Keratinocyte (primary cell): ENCODE measurements around the gene ZBTB2. TPM values are rescaled to one million over a fixed set of nuclear protein-coding genes. Genes with fewer than 3 reads are reported as not detected.

Experiments
- DNase-seq: peaks from one replicate; pipeline ENCODE4 v3.0.0-alpha.2; 2011; ENCODE audit warnings: low read depth, missing footprints, low spot score
- FAIRE-seq: peaks from 2 replicates; lab custom pipeline; 2011; peaks lifted over from hg19 to GRCh38; lab: Jason Lieb, UNC
- H2AFZ ChIP-seq: 2 replicates; pipeline ENCODE4 v1.6.0; 2012; ENCODE audit warnings: low read length, control low read depth, inconsistent platforms; ENCODE audit not compliant: control insufficient read depth
- H3K27ac ChIP-seq: 2 replicates; pipeline ENCODE4 v1.5.1; 2011; ENCODE audit warnings: low read length; ENCODE audit not compliant: control insufficient read depth, insufficient read depth
- H3K27me3 ChIP-seq: 3 replicates; pipeline ENCODE4 v1.6.0; 2011; ENCODE audit warnings: low read length; ENCODE audit not compliant: control insufficient read depth, insufficient read depth; ENCODE audit errors: extremely low read depth
- H3K36me3 ChIP-seq, 2 experiments: 2 replicates in 1 of 2; 3 replicates in 1 of 2; pipeline ENCODE4 v1.5.1; 2011; ENCODE audit warnings: low read length in 2 of 2, mild to moderate bottlenecking in 1 of 2; ENCODE audit not compliant: control insufficient read depth in 2 of 2, insufficient read depth in 2 of 2; ENCODE audit errors: extremely low read depth in 1 of 2
- H3K4me1 ChIP-seq: 3 replicates; pipeline ENCODE4 v1.5.1; 2011; ENCODE audit warnings: low read length; ENCODE audit not compliant: control insufficient read depth, insufficient read depth; ENCODE audit errors: extremely low read depth
- H3K4me2 ChIP-seq: 3 replicates; pipeline ENCODE4 v1.6.0; 2011; ENCODE audit warnings: low read depth, low read length; ENCODE audit not compliant: control insufficient read depth, insufficient read depth; ENCODE audit errors: extremely low read depth
- H3K4me3 ChIP-seq, 3 experiments: fragments of 200-600 bp in 1 of 3; sonication (generic) in 1 of 3; 2 replicates in 2 of 3; 3 replicates in 1 of 3; pipeline ENCODE4 v1.5.1; 2011 to 2016; ENCODE audit warnings: low read length in 3 of 3, mild to moderate bottlenecking in 3 of 3, control low read depth in 2 of 3, inconsistent platforms in 1 of 3, low read depth in 1 of 3, mixed read lengths in 1 of 3, mixed run types in 1 of 3, moderate library complexity in 1 of 3; ENCODE audit not compliant: control insufficient read depth in 2 of 3, insufficient read depth in 2 of 3; ENCODE audit errors: extremely low read depth in 1 of 3
- H3K79me2 ChIP-seq: 2 replicates; pipeline ENCODE4 v1.6.0; 2012; ENCODE audit warnings: low read length; ENCODE audit not compliant: control insufficient read depth, insufficient read depth
- H3K9ac ChIP-seq: 3 replicates; pipeline ENCODE4 v1.6.0; 2011; ENCODE audit warnings: low read length; ENCODE audit not compliant: control insufficient read depth, insufficient read depth; ENCODE audit errors: extremely low read depth
- H3K9me1 ChIP-seq: 3 replicates; pipeline ENCODE4 v1.6.0; 2011; ENCODE audit warnings: low read length; ENCODE audit not compliant: control insufficient read depth, insufficient read depth; ENCODE audit errors: extremely low read depth
- H3K9me3 ChIP-seq: 2 replicates; pipeline ENCODE4 v1.5.1; 2012; ENCODE audit warnings: low read depth, low read length; ENCODE audit not compliant: control insufficient read depth
- H4K20me1 ChIP-seq: 3 replicates; pipeline ENCODE4 v1.6.0; 2011; ENCODE audit warnings: low read length; ENCODE audit not compliant: control insufficient read depth, insufficient read depth; ENCODE audit errors: extremely low read depth
- EZH2 ChIP-seq: IDR thresholded peaks from one replicate; pipeline ENCODE4 v1.6.1; 2012; ENCODE audit warnings: inconsistent platforms, mild to moderate bottlenecking, low read length, moderate library complexity
- dilution Hi-C: fragments of 300-500 bp; cut with MboI; formaldehyde crosslinking; loops from one replicate; pipeline ENCODE4 v1.7.0; 2020; ENCODE audit warnings: low sequenced_read_pairs; ENCODE audit not compliant: extremely low pct_ligation_motif_present
- polyA plus RNA-seq, 5 experiments: library from polyadenylated mRNA; depleted of rRNA in 3 of 5; stranded (reverse) in 3 of 5; stranded (forward) in 1 of 5; unstranded in 1 of 5; fragments of >200 nt; gene quantifications; 1 replicate in 1 of 5; 2 replicates in 3 of 5; 3 replicates in 1 of 5; pipeline versions ENCODE4 v1.2.1 to v1.2.3, GENCODE V29; 2011 to 2012; ENCODE audit warnings: missing spikeins in 2 of 5, low read depth in 1 of 5, low replicate concordance in 1 of 5
- TF ChIP-seq, protein P1 (sequence below), 3 experiments: IDR thresholded peaks in 1 of 3; conservative IDR thresholded peaks in 1 of 3; optimal IDR thresholded peaks in 1 of 3; 2 replicates in 2 of 3; 3 replicates in 1 of 3; pipeline versions ENCODE3 to v1.5.1; 2011; ENCODE audit warnings: low read length in 3 of 3, mild to moderate bottlenecking in 3 of 3, moderate library complexity in 2 of 3, control low read depth in 1 of 3, inconsistent platforms in 1 of 3; ENCODE audit not compliant: insufficient read depth in 2 of 3; ENCODE audit errors: extremely low read depth in 1 of 3

The ZBTB2 gene
- polyA plus RNA-seq, 1 donor (not counting 4 experiments of a cell fraction or from before 2014, with no cell fraction given) = 10.9 TPM

- FAIRE-seq = no peak
- Histone ChIP-seq H3K4me3 (no peak overlapping the region), H3K4me1 (no peaks in the 10 kb centered on the region), H3K27ac (no peak overlapping the region), H4K20me1 (no peaks in the 10 kb centered on the region), H3K79me2 (no peaks in the 10 kb centered on the region), H3K4me2 (no peak overlapping the region), H2AFZ (no peak overlapping the region), H3K36me3 (no peaks in the 10 kb centered on the region), H3K27me3 (no peaks in the 10 kb centered on the region), H3K9ac (no peak overlapping the region), H3K9me3 (no peaks in the 10 kb centered on the region), H3K9me1 (no peaks in the 10 kb centered on the region)
- no peak for DNase-seq
- dilution Hi-C loops = no loop called here
- TF ChIP-seq EZH2 = no peak
- TF ChIP-seq, protein P1, sequence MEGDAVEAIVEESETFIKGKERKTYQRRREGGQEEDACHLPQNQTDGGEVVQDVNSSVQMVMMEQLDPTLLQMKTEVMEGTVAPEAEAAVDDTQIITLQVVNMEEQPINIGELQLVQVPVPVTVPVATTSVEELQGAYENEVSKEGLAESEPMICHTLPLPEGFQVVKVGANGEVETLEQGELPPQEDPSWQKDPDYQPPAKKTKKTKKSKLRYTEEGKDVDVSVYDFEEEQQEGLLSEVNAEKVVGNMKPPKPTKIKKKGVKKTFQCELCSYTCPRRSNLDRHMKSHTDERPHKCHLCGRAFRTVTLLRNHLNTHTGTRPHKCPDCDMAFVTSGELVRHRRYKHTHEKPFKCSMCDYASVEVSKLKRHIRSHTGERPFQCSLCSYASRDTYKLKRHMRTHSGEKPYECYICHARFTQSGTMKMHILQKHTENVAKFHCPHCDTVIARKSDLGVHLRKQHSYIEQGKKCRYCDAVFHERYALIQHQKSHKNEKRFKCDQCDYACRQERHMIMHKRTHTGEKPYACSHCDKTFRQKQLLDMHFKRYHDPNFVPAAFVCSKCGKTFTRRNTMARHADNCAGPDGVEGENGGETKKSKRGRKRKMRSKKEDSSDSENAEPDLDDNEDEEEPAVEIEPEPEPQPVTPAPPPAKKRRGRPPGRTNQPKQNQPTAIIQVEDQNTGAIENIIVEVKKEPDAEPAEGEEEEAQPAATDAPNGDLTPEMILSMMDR (optimal IDR thresholded peaks at IDR 0.05 in 1 of 3, IDR thresholded peaks at IDR 0.05 in 1 of 3, conservative IDR thresholded peaks at IDR 0.05 in 1 of 3; ENCODE audit: extremely low read depth in 1 of 3, insufficient read depth in 2 of 3, low read length in 3 of 3) = no peak
These were observed 55.4 kb downstream of the ZBTB2 start for GRCh38 chr6:151335930-151336329.

DNA sequence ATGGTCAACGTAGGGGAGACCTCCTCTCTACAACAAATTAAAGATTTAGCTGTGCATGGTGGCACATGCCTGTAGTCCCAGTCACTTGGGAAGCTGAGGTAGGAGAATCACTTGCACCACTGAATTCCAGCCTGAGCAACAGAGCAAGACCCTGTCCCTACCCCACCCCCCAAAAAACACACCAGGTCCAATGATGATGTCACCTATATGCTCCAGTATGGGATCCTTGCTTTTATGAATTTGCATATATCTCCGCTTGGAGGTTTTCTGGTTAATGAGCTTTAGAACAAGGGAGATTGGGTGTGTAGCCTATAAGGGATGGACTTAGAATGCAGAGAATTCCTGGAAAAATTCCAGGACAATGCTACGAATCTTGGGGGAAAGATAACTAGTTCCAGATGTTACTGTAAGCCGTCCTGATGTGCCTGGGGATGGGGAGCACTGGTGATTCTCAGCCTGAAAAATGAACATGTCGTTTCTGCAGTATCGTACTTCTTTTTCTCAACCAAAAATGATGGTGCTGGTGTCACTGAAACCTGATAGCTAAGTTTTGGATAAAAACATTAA, 61.1 kb downstream of the ZBTB2 start:
- DNase-seq = no peak
- no peak overlapping the region for H3K4me2 ChIP-seq
- no peak for FAIRE-seq

More for the DNA sequence above, 61.1 kb downstream of the ZBTB2 start:
- Histone ChIP-seq H3K4me1 (no peaks in the 10 kb centered on the region), H3K27ac (no peak overlapping the region), H3K9me3 (no peaks in the 10 kb centered on the region), H2AFZ (no peak overlapping the region), H4K20me1 (no peaks in the 10 kb centered on the region), H3K9ac (no peak overlapping the region), H3K27me3 (no peaks in the 10 kb centered on the region), H3K36me3 (no peaks in the 10 kb centered on the region), H3K4me3 (no peak overlapping the region), H3K9me1 (no peaks in the 10 kb centered on the region), H3K79me2 (no peaks in the 10 kb centered on the region)
- dilution Hi-C loops = no loop called here
- TF ChIP-seq EZH2 = no peak
- TF ChIP-seq, protein P1 (optimal IDR thresholded peaks at IDR 0.05 in 1 of 3, IDR thresholded peaks at IDR 0.05 in 1 of 3, conservative IDR thresholded peaks at IDR 0.05 in 1 of 3; ENCODE audit: extremely low read depth in 1 of 3, insufficient read depth in 2 of 3, low read length in 3 of 3) = no peak
